Stimulated activated naive B cell treated with anti-CD40 and anti-IgM and Interleukin-4, amounts not matched to agents 10 μg/mL and 1 μg/mL and 100 μg/mL, for 72 hours (primary cell): Measurements from ENCODE around the gene COMMD6.
A peak's percentile ranks its signal among the peaks of the same experiment; 100 is the strongest.
"Not testable (repeated sequence)": the region's sequence is repeated elsewhere in the genome, so short reads cannot be mapped to it uniquely, and the experiment has no call there.

Source experiments
- ATAC-seq, 2 donors: fragments of 150-1000 bp; cut with Tn5 transposase; replicated peaks; 2 replicates each; pipeline ENCODE4 v1.10.0; 2021; ENCODE audit warnings: moderate library complexity in 1 of 2
- DNase-seq: peaks from one replicate; pipeline ENCODE4 v3.0.0; 2021
- H3K27ac Mint-ChIP-seq: one replicate; pipeline ENCODE4 v1.8.0; 2022; ENCODE audit warnings: mild to moderate bottlenecking, mixed read lengths
- H3K27me3 Mint-ChIP-seq, 2 donors: one replicate each; pipeline ENCODE4 v1.8.0; 2022; ENCODE audit warnings: mixed read lengths in 2 of 2
- H3K36me3 Mint-ChIP-seq, 2 donors: one replicate each; pipeline ENCODE4 v1.8.0; 2022; ENCODE audit warnings: mixed read lengths in 2 of 2, mild to moderate bottlenecking in 1 of 2
- H3K4me1 Mint-ChIP-seq, 2 donors: one replicate each; pipeline ENCODE4 v1.8.0; 2022; ENCODE audit warnings: mixed read lengths in 2 of 2, mild to moderate bottlenecking in 1 of 2
- H3K4me3 Mint-ChIP-seq, 2 donors: one replicate each; pipeline ENCODE4 v1.8.0; 2022; ENCODE audit warnings: mild to moderate bottlenecking in 2 of 2, mixed read lengths in 2 of 2, moderate library complexity in 1 of 2
- H3K9me3 Mint-ChIP-seq, 2 donors: one replicate each; pipeline ENCODE4 v1.8.0; 2022; ENCODE audit warnings: mixed read lengths in 2 of 2, mild to moderate bottlenecking in 1 of 2

COMMD6 gene

GRCh38 chr13:75549262-75550158 lies 11.9 kb upstream of the COMMD6 start, which contains the start of gene UCHL3:
UCHL3 (plus strand) TSS chr13:75549791; CDS start chr13:75549821, 30 bp downstream.
- Mint-ChIP-seq H3K4me1 (peaks cover 27 to 43% of the 10 kb centered on the region in 2 donors), H3K36me3 (peaks cover 13 to 16% of the 10 kb centered on the region in 2 donors), H3K27me3 (no peaks in the 10 kb centered on the region), H3K27ac (peak within 1 kb of the TSS; percentile 99), H3K9me3 (no peaks in the 10 kb centered on the region), H3K4me3 (peak within 1 kb of the TSS; percentile 92 to 99)
- ATAC-seq (peak; percentile 95 to 96), DNase-seq (peak; percentile 96)

GRCh38 chr13:75547917-75548316 lies 10.3 kb upstream of the COMMD6 start:
- Mint-ChIP-seq H3K9me3 (no peaks in the 10 kb centered on the region), H3K36me3 (no peaks in the 10 kb centered on the region), H3K27ac (no peak overlapping the region), H3K4me3 (no peak overlapping the region), H3K4me1 (peaks cover 15 to 27% of the 10 kb centered on the region in 2 donors), H3K27me3 (no peaks in the 10 kb centered on the region)
- DNase-seq (no peak), ATAC-seq (no peak)

- H3K27me3 Mint-ChIP-seq, DNase-seq, H3K27ac Mint-ChIP-seq, H3K36me3 Mint-ChIP-seq, ATAC-seq, H3K9me3 Mint-ChIP-seq, H3K4me3 Mint-ChIP-seq: not testable (repeated sequence)
- H3K4me1 Mint-ChIP-seq: peaks cover 10 to 17% of the 10 kb centered on the region in 2 donors
Measured at GRCh38 chr13:75545386-75545785, 7.7 kb upstream of the COMMD6 start.

- Mint-ChIP-seq H3K36me3 (no peaks in the 10 kb centered on the region), H3K27ac (no peak overlapping the region)
Measured at GRCh38 chr13:75544681-75545330, 7.2 kb upstream of the COMMD6 start.

GRCh38 chr13:75541961-75542360 lies 4.3 kb upstream of the COMMD6 start:
- DNase-seq: no peak
- H3K4me1 Mint-ChIP-seq: peaks cover 4 to 17% of the 10 kb centered on the region in 2 donors
- H3K36me3 Mint-ChIP-seq: no peaks in the 10 kb centered on the region

More at GRCh38 chr13:75544681-75545330, 7.2 kb upstream of the COMMD6 start:
- Mint-ChIP-seq H3K27me3 (no peaks in the 10 kb centered on the region), H3K4me3 (no peak overlapping the region), H3K9me3 (no peaks in the 10 kb centered on the region), H3K4me1 (peaks cover 7 to 12% of the 10 kb centered on the region in 2 donors)
- no peak for DNase-seq
- no peak for ATAC-seq

GRCh38 chr13:75541287-75541686 lies 3.6 kb upstream of the COMMD6 start:
- Mint-ChIP-seq H3K9me3 (no peaks in the 10 kb centered on the region), H3K4me3 (no peak overlapping the region), H3K36me3 (peaks cover under 1 to 2% of the 10 kb centered on the region in 2 donors), H3K4me1 (peaks cover 6 to 24% of the 10 kb centered on the region in 2 donors), H3K27me3 (no peaks in the 10 kb centered on the region), H3K27ac (no peak overlapping the region)
- DNase-seq (no peak), ATAC-seq (peak; percentile 36 to 54)

More at GRCh38 chr13:75541961-75542360, 4.3 kb upstream of the COMMD6 start:
- H3K9me3 Mint-ChIP-seq: no peaks in the 10 kb centered on the region
- no peak overlapping the region for H3K27ac Mint-ChIP-seq
- H3K4me3 Mint-ChIP-seq: no peak overlapping the region
- no peak for ATAC-seq
- H3K27me3 Mint-ChIP-seq: no peaks in the 10 kb centered on the region

- ATAC-seq (no peak), DNase-seq (no peak)
- Mint-ChIP-seq H3K4me1 (peaks cover 17 to 52% of the 10 kb centered on the region in 2 donors), H3K36me3 (peaks cover 24 to 29% of the 10 kb centered on the region in 2 donors), H3K9me3 (no peaks in the 10 kb centered on the region), H3K27me3 (no peaks in the 10 kb centered on the region), H3K4me3 (no peak overlapping the region), H3K27ac (no peak overlapping the region)
Measured at GRCh38 chr13:75533861-75534260, 3.8 kb downstream of the COMMD6 start.

GRCh38 chr13:75530549-75530961 lies 7.1 kb downstream of the COMMD6 start:
- no peak for DNase-seq
- Mint-ChIP-seq H3K36me3 (peaks cover 27 to 33% of the 10 kb centered on the region in 2 donors), H3K27me3 (no peaks in the 10 kb centered on the region), H3K4me1 (peaks cover 11 to 31% of the 10 kb centered on the region in 2 donors), H3K4me3 (peak overlapping the region in 1 of 2 donors; percentile 47), H3K27ac (no peak overlapping the region), H3K9me3 (peaks cover 0 to 2% of the 10 kb centered on the region in 2 donors)
- peak in 1 of 2 donors; percentile 42 for ATAC-seq

- Mint-ChIP-seq H3K36me3 (peaks cover 7 to 8% of the 10 kb centered on the region in 2 donors), H3K4me1 (peaks cover 3 to 8% of the 10 kb centered on the region in 2 donors), H3K4me3 (no peak overlapping the region), H3K9me3 (peaks cover 0 to 9% of the 10 kb centered on the region in 2 donors), H3K27ac (no peak overlapping the region), H3K27me3 (no peaks in the 10 kb centered on the region)
- ATAC-seq: no peak
- no peak for DNase-seq
Measured at GRCh38 chr13:75521956-75522355, 15.7 kb downstream of the COMMD6 start.

GRCh38 chr13:75518439-75519088 lies 19.1 kb downstream of the COMMD6 start:
- ATAC-seq: no peak

GRCh38 chr13:75514080-75514995 lies 23.3 kb downstream of the COMMD6 start:
- H3K4me3 Mint-ChIP-seq: no peak overlapping the region
- no peaks in the 10 kb centered on the region for H3K27me3 Mint-ChIP-seq
- H3K4me1 Mint-ChIP-seq: peaks cover 17 to 36% of the 10 kb centered on the region in 2 donors
- H3K27ac Mint-ChIP-seq: no peak overlapping the region
- ATAC-seq (peak; percentile 56 to 58), DNase-seq (no peak)
- peaks cover 0 to 3% of the 10 kb centered on the region in 2 donors for H3K9me3 Mint-ChIP-seq
- peaks cover 0 to 2% of the 10 kb centered on the region in 2 donors for H3K36me3 Mint-ChIP-seq

More at GRCh38 chr13:75518439-75519088, 19.1 kb downstream of the COMMD6 start:
- DNase-seq: no peak
- peaks cover 1 to 2% of the 10 kb centered on the region in 2 donors for H3K36me3 Mint-ChIP-seq
- H3K9me3 Mint-ChIP-seq: peaks cover 0 to 12% of the 10 kb centered on the region in 2 donors
- no peaks in the 10 kb centered on the region for H3K27me3 Mint-ChIP-seq
- H3K4me1 Mint-ChIP-seq: peaks cover 6 to 16% of the 10 kb centered on the region in 2 donors
- no peak overlapping the region for H3K27ac Mint-ChIP-seq
- no peak overlapping the region for H3K4me3 Mint-ChIP-seq

GRCh38 chr13:75513271-75513670 lies 24.4 kb downstream of the COMMD6 start:
- Mint-ChIP-seq H3K36me3 (no peaks in the 10 kb centered on the region), H3K9me3 (peaks cover 0 to 3% of the 10 kb centered on the region in 2 donors), H3K27me3 (no peaks in the 10 kb centered on the region), H3K4me1 (peaks cover 17 to 36% of the 10 kb centered on the region in 2 donors), H3K27ac (no peak overlapping the region), H3K4me3 (peak overlapping the region; percentile 3 to 17)
- DNase-seq (no peak), ATAC-seq (peak; percentile 35 to 59)

- Mint-ChIP-seq H3K27ac (no peak overlapping the region), H3K4me1 (peaks cover 20 to 43% of the 10 kb centered on the region in 2 donors), H3K36me3 (no peaks in the 10 kb centered on the region), H3K9me3 (peaks cover 0 to 3% of the 10 kb centered on the region in 2 donors), H3K4me3 (peak overlapping the region; percentile 4 to 5), H3K27me3 (no peaks in the 10 kb centered on the region)
- DNase-seq (no peak), ATAC-seq (peak; percentile 76 to 81)
Measured at GRCh38 chr13:75512253-75512652, 25.4 kb downstream of the COMMD6 start.
